ENCODE measurements around the gene MAD1L1.

MAD1L1 gene

GRCh38 chr7:2019461-2019710, 213.4 kb downstream of the MAD1L1 start:
- TF ChIP-seq, protein P1, sequence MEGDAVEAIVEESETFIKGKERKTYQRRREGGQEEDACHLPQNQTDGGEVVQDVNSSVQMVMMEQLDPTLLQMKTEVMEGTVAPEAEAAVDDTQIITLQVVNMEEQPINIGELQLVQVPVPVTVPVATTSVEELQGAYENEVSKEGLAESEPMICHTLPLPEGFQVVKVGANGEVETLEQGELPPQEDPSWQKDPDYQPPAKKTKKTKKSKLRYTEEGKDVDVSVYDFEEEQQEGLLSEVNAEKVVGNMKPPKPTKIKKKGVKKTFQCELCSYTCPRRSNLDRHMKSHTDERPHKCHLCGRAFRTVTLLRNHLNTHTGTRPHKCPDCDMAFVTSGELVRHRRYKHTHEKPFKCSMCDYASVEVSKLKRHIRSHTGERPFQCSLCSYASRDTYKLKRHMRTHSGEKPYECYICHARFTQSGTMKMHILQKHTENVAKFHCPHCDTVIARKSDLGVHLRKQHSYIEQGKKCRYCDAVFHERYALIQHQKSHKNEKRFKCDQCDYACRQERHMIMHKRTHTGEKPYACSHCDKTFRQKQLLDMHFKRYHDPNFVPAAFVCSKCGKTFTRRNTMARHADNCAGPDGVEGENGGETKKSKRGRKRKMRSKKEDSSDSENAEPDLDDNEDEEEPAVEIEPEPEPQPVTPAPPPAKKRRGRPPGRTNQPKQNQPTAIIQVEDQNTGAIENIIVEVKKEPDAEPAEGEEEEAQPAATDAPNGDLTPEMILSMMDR (conservative IDR thresholded peaks at IDR 0.05) = no peak
- no peak overlapping the region for H3K27ac ChIP-seq

GRCh38 chr7:2018569-2019460, 213.9 kb downstream of the MAD1L1 start:
- TF ChIP-seq, protein P1 (conservative IDR thresholded peaks at IDR 0.05) = no peak
- H3K27ac ChIP-seq = no peak overlapping the region

DNA sequence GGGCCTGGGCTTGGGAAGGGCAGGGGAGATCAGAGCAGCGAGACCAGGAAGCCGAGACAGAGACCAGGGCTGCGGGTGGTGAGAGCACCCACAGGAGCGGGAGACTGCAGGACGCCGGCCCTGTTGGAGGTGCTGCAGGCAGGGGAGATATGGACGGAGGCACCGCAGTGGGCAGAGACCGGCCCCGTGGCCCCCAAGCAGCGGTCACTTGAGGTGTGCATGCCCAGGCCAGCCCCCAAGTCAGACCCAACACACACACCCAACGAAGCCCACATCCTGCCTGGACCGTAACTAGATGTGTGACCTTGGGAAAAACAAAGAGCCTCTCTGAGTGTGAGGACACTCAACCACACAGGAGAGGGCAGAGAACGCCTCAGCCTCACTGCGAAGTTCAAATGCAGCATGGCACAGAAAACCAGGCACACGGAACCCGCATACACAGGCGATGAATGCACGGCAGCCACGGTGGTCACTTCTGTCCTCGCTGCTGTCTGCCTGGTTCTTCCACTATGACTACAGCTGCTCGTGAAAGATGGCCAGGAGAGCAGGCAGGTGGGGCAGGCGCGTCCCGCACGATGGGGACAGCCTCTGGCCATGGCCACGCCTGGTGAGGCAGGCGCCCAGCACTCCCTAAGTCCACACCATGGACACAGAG, 214.7 kb downstream of the MAD1L1 start:
- H3K27ac ChIP-seq = no peak overlapping the region
- TF ChIP-seq, protein P1 (conservative IDR thresholded peaks at IDR 0.05) = no peak

GRCh38 chr7:2017481-2017891, 215.3 kb downstream of the MAD1L1 start:
- TF ChIP-seq, protein P1 (conservative IDR thresholded peaks at IDR 0.05) = no peak
- no peak overlapping the region for H3K27ac ChIP-seq

DNA sequence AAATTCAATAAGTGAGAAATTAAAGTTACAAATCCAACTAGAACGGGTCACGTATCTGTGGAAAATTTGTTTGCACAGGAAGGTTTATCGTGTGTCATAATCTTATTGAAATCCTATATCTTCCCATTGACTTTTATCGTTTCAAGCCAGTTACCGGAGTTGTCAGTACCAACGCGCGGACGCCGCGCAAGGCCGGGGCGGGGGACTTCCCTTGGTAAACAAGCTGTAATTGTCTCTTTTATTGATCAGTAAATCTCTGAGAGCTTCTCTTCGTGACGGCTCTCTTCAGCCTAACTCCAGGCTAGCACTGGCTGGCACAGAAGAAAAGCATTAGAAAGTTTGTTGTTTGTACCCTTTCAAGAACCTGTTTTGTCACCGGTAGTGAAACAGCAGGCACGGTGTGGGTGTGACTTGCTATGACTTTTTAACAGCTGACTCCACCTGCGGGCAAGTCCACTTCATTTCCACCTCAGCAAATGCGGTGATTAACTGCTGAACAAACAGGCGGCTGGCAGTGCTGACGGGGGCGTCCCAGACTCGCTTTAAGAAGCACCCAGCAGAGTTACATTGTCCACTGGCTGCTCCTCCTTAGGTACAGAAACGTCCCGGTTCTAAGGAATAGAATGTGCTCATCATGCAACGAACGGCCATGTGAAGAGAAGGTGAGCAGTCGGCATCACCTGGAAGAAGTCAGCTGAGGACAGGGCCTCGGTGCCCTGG, 215.8 kb downstream of the MAD1L1 start:
- TF ChIP-seq, protein P1 (conservative IDR thresholded peaks at IDR 0.05) = no peak
- no peak overlapping the region for H3K27ac ChIP-seq

GRCh38 chr7:2016021-2016631, 216.6 kb downstream of the MAD1L1 start:
- no peak overlapping the region for H3K27ac ChIP-seq
- TF ChIP-seq, protein P1 (conservative IDR thresholded peaks at IDR 0.05) = no peak
